ENCODE results near the gene ANKS1B. TPM values are rescaled to one million over a fixed set of nuclear protein-coding genes. Genes with fewer than 3 reads are reported as not detected.
"Not testable (repeated sequence)": the region's sequence is repeated elsewhere in the genome, so short reads cannot be mapped to it uniquely, and the experiment has no call there.

Gene ANKS1B
- polyA plus RNA-seq, 3 donors = not detected

GRCh38 chr12:98838231-98838647, 1146.5 kb downstream of the ANKS1B start:
- no peaks in the 10 kb centered on the region for H3K9me3 Mint-ChIP-seq
- DNase-seq = no peak
- peaks cover 1 to 2% (median 2%) of the 10 kb centered on the region in 3 donors for H3K27me3 Mint-ChIP-seq (ENCODE audit: low read depth in 3 of 3)
- no peak for TF ChIP-seq CTCF (IDR thresholded peaks at IDR 0.05)
- 76% methylated on average over 2 of the region's 7 CpGs for WGBS (ENCODE audit: insufficient coverage)
- no peaks in the 10 kb centered on the region for H3K4me1 ChIP-seq (ENCODE audit: control insufficient read depth in 1 of 2, insufficient read depth in 2 of 2, low read length in 2 of 2)
- H3K4me3 ChIP-seq (replicated peaks in 1 of 3; ENCODE audit: low read depth in 2 of 3, low read length in 3 of 3) = no peak overlapping the region
- no peaks in the 10 kb centered on the region for H4K20me1 ChIP-seq (ENCODE audit: insufficient read depth, low read length)
- no peak overlapping the region for H2AFZ ChIP-seq (ENCODE audit: insufficient read depth, low read depth, low read length, poor library complexity, severe bottlenecking)
- no peaks in the 10 kb centered on the region for H3K4me1 Mint-ChIP-seq
- no peaks in the 10 kb centered on the region for H3K27me3 ChIP-seq (ENCODE audit: control insufficient read depth in 2 of 2, insufficient read depth in 2 of 2, low read length in 2 of 2)
- no peaks in the 10 kb centered on the region for H3K9me3 ChIP-seq (replicated peaks in 1 of 2; ENCODE audit: control insufficient read depth in 1 of 2, insufficient read depth in 1 of 2, low read length in 2 of 2)
- no peak overlapping the region for H3K27ac ChIP-seq (ENCODE audit: low read depth in 1 of 2, low read length in 2 of 2)
- H3K4me3 Mint-ChIP-seq = no peak overlapping the region
- no peaks in the 10 kb centered on the region for H3K36me3 ChIP-seq (replicated peaks in 1 of 2; ENCODE audit: control insufficient read depth in 1 of 2, insufficient read depth in 2 of 2, low read length in 2 of 2)
- H3K4me2 ChIP-seq (replicated peaks; ENCODE audit: extremely low read depth, low read length, poor library complexity, severe bottlenecking) = no peak overlapping the region
- H3K36me3 Mint-ChIP-seq = no peaks in the 10 kb centered on the region
- H3K79me2 ChIP-seq (ENCODE audit: insufficient read depth, low read length) = no peaks in the 10 kb centered on the region
- H3K27ac Mint-ChIP-seq = no peak overlapping the region
- intact Hi-C loops (cut with micrococcal nuclease) = no loop called here
- no peak overlapping the region for H3K9ac ChIP-seq (ENCODE audit: insufficient read depth, low read length, poor library complexity, severe bottlenecking)

- WGBS (ENCODE audit: insufficient coverage) = 98% methylated on average over 7 of the region's 12 CpGs
- H2AFZ ChIP-seq (ENCODE audit: insufficient read depth, low read depth, low read length, poor library complexity, severe bottlenecking); H4K20me1 ChIP-seq (ENCODE audit: insufficient read depth, low read length); H3K27ac ChIP-seq (ENCODE audit: low read depth in 1 of 2, low read length in 2 of 2); H3K27me3 Mint-ChIP-seq (ENCODE audit: low read depth in 3 of 3); H3K4me1 ChIP-seq (ENCODE audit: control insufficient read depth in 1 of 2, insufficient read depth in 2 of 2, low read length in 2 of 2); DNase-seq; H3K36me3 Mint-ChIP-seq; H3K36me3 ChIP-seq (replicated peaks in 1 of 2; ENCODE audit: control insufficient read depth in 1 of 2, insufficient read depth in 2 of 2, low read length in 2 of 2); H3K27ac Mint-ChIP-seq; H3K9me3 ChIP-seq (replicated peaks in 1 of 2; ENCODE audit: control insufficient read depth in 1 of 2, insufficient read depth in 1 of 2, low read length in 2 of 2); intact Hi-C loops (cut with micrococcal nuclease); H3K4me1 Mint-ChIP-seq; H3K9me3 Mint-ChIP-seq; H3K9ac ChIP-seq (ENCODE audit: insufficient read depth, low read length, poor library complexity, severe bottlenecking); H3K4me3 ChIP-seq (replicated peaks in 1 of 3; ENCODE audit: low read depth in 2 of 3, low read length in 3 of 3); H3K79me2 ChIP-seq (ENCODE audit: insufficient read depth, low read length); H3K4me3 Mint-ChIP-seq; H3K4me2 ChIP-seq (replicated peaks; ENCODE audit: extremely low read depth, low read length, poor library complexity, severe bottlenecking); H3K27me3 ChIP-seq (ENCODE audit: control insufficient read depth in 2 of 2, insufficient read depth in 2 of 2, low read length in 2 of 2): not testable (repeated sequence)
These were observed 1147.5 kb downstream of the ANKS1B start for GRCh38 chr12:98837134-98837752.

Data from CD14-positive monocyte (primary cell).